WERI-Rb-1 (cell line): Measurements from ENCODE around the gene CDIPT.
"Not testable (repeated sequence)": the region's sequence is repeated elsewhere in the genome, so short reads cannot be mapped to it uniquely, and the experiment has no call there.

Source experiments
- DNase-seq: peaks from one replicate; pipeline ENCODE4 v3.0.0-alpha.2; 2020
- H3K27ac ChIP-seq: fragments of 250-450 bp; sonication (Bioruptor Pico); 2 replicates; pipeline ENCODE4 v1.5.1; 2020; ENCODE audit warnings: mild to moderate bottlenecking, moderate library complexity
- H3K27me3 ChIP-seq: fragments of 250-450 bp; sonication (Bioruptor Pico); 2 replicates; pipeline ENCODE4 v1.5.1; 2021; ENCODE audit warnings: mild to moderate bottlenecking, low read depth, moderate library complexity; ENCODE audit not compliant: insufficient read depth, severe bottlenecking
- H3K36me3 ChIP-seq: fragments of 250-450 bp; sonication (Bioruptor Pico); 2 replicates; pipeline ENCODE4 v1.5.1; 2020; ENCODE audit warnings: mild to moderate bottlenecking, moderate library complexity
- H3K4me3 ChIP-seq: 2 replicates; pipeline ENCODE4 v1.5.1; 2011; ENCODE audit warnings: low read depth, mild to moderate bottlenecking, control low read depth, low read length
- H3K9me3 ChIP-seq: fragments of 250-450 bp; sonication (Bioruptor Pico); 2 replicates; pipeline ENCODE4 v1.5.1; 2021; ENCODE audit warnings: mild to moderate bottlenecking, moderate library complexity; ENCODE audit not compliant: severe bottlenecking
- TF ChIP-seq, protein P1 (sequence below): IDR thresholded peaks from 2 replicates; pipeline ENCODE4 v1.5.1; 2011; ENCODE audit warnings: low read depth, mild to moderate bottlenecking, control low read depth, inconsistent platforms, low read length

The CDIPT gene

DNA sequence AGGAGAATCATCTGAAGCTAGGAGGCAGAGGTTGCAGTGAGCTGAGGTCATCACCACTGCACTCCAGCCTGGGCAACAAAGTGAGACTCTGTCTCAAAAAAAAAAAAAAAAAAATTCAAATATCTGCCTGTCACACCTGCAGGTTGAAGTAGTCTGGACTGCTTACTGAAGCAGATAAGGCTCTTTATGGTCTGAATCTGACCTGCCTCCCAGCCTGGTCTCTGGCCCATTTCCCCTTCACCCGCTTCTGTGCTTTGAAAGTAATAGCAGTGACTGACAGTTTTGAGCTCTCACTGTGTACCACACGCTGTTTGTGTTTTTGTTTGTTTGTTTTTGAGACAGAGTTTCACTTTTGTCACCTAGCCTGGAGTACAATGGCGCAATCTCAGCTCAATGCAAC lies 30.5 kb upstream of the CDIPT start:
- Histone ChIP-seq H3K27ac (no peak overlapping the region), H3K9me3 (no peaks in the 10 kb centered on the region), H3K27me3 (no peaks in the 10 kb centered on the region), H3K4me3 (no peak overlapping the region), H3K36me3 (peaks cover 52% of the 10 kb centered on the region)
- DNase-seq, result no peak
- TF ChIP-seq, protein P1, sequence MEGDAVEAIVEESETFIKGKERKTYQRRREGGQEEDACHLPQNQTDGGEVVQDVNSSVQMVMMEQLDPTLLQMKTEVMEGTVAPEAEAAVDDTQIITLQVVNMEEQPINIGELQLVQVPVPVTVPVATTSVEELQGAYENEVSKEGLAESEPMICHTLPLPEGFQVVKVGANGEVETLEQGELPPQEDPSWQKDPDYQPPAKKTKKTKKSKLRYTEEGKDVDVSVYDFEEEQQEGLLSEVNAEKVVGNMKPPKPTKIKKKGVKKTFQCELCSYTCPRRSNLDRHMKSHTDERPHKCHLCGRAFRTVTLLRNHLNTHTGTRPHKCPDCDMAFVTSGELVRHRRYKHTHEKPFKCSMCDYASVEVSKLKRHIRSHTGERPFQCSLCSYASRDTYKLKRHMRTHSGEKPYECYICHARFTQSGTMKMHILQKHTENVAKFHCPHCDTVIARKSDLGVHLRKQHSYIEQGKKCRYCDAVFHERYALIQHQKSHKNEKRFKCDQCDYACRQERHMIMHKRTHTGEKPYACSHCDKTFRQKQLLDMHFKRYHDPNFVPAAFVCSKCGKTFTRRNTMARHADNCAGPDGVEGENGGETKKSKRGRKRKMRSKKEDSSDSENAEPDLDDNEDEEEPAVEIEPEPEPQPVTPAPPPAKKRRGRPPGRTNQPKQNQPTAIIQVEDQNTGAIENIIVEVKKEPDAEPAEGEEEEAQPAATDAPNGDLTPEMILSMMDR, result no peak

GRCh38 chr16:29892458-29892813 lies 29.4 kb upstream of the CDIPT start:
- Histone ChIP-seq H3K27ac (no peak overlapping the region), H3K36me3 (peaks cover 60% of the 10 kb centered on the region), H3K27me3 (no peaks in the 10 kb centered on the region), H3K4me3 (no peak overlapping the region), H3K9me3 (no peaks in the 10 kb centered on the region)
- TF ChIP-seq, protein P1, result no peak
- no peak for DNase-seq

DNA sequence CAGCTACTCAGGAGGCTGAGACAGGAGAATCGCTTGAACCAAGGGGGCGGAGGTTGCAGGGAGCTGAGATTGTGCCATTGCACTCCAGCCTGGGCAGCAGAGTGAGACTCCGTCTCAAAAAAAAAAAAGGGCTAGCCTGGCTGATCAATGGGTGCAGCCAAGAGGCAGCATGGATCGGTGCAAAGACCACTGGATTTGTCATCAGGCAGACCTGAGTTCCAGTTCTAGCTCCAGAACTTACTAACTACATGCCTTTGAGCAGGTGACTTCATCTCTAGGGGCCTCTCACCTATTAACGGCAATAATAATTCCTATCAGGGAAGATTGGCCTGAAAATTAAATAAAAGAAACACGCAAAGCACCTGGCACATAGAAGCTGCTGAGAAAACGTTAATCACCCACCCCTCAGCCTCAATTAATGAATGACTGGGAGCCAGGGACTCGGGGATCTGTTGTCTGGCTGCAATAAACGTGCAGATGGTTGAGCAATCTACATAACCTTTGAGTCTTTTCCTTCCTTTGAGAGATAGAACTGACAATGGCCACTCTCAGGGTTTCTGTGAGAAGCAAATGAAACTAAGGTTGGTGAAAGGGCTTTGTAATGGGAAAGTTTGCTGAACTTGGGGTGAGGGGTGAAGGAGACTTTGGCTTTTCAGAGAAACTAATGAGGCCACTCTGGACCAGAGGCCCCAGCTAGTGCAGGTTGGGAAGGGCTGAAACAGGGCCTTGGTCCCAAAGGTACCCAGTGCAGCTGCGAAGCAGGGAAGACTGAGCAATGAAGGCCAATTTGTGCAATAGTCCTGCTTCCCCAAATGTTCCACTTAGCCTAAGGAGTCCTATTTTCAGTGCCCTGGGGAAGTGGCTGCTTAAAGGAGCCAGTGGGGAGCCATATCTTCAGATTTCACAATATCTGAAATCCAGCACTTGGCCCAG lies 28.8 kb upstream of the CDIPT start:
- H3K36me3 ChIP-seq, result peaks cover 63% of the 10 kb centered on the region
- DNase-seq, result no peak
- TF ChIP-seq, protein P1, result no peak

GRCh38 chr16:29889372-29889771 lies 26.3 kb upstream of the CDIPT start:
- H3K27me3 ChIP-seq, H3K4me3 ChIP-seq, H3K27ac ChIP-seq, DNase-seq, H3K9me3 ChIP-seq: not testable (repeated sequence)
- peaks cover 68% of the 10 kb centered on the region for H3K36me3 ChIP-seq

More for the DNA sequence above, 28.8 kb upstream of the CDIPT start:
- H3K9me3 ChIP-seq, result no peaks in the 10 kb centered on the region
- no peak overlapping the region for H3K4me3 ChIP-seq
- H3K27ac ChIP-seq, result no peak overlapping the region
- H3K27me3 ChIP-seq, result no peaks in the 10 kb centered on the region

GRCh38 chr16:29883987-29884386 lies 21.0 kb upstream of the CDIPT start:
- Histone ChIP-seq H3K4me3 (no peak overlapping the region), H3K36me3 (peaks cover 59% of the 10 kb centered on the region), H3K27me3 (no peaks in the 10 kb centered on the region), H3K27ac (no peak overlapping the region), H3K9me3 (no peaks in the 10 kb centered on the region)
- TF ChIP-seq, protein P1, result no peak
- DNase-seq, result no peak

GRCh38 chr16:29881050-29881449 lies 18.0 kb upstream of the CDIPT start:
- H3K9me3 ChIP-seq, result no peaks in the 10 kb centered on the region
- no peaks in the 10 kb centered on the region for H3K27me3 ChIP-seq
- TF ChIP-seq, protein P1, result no peak
- no peak for DNase-seq
- H3K4me3 ChIP-seq, result no peak overlapping the region
- no peak overlapping the region for H3K27ac ChIP-seq
- H3K36me3 ChIP-seq, result peaks cover 52% of the 10 kb centered on the region
